GM21723 (cell line): ENCODE results near the gene SLC9A6.
"Not testable (repeated sequence)": the region's sequence is repeated elsewhere in the genome, so short reads cannot be mapped to it uniquely, and the experiment has no call there.

Experiments used
- ATAC-seq: cut with Tn5 transposase; IDR thresholded peaks from one replicate; pipeline ENCODE4 v1.9.1; 2021; ENCODE audit warnings: mild to moderate bottlenecking, moderate library complexity; ENCODE audit not compliant: unreplicated experiment

SLC9A6 gene

DNA sequence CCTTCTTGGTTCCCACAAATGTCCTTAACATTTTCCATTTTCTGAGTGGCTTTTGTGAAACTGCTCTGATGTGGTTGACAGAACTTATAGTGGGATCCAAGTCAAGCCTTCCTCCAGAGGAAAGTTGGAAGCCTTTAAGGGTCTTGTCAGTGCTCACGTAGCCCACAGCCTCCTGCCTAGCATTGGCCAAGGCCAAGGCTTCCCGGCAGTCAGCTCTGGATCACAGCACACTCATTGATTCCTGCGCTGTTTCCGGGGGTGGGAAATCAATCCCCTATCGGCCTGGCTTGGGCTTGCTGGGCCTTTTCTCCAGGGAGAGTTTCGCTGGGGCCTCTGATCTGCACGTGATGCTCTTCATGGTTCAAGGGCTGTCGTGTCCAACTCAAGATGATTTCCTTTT lies 76.1 kb downstream of the SLC9A6 start:
- ATAC-seq = no peak

DNA sequence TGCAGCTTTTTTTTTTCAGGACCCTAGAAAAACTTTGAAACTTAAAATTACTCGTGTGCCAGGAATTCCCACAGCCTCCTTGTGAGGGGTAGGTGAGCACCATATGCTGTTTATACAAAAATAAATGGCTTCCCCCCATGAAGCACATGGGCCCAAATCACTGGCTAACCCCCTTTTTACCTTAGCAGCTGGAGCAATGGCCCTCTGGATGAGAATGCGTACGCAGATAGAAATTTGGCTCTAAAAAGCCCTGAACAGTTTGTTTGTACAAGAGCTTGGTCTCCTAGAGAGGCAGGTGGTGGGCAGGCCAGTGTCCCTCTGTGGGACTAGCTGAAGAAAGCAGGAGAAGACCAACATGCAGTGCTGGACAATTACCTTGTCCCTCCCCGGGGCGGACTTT lies 76.5 kb downstream of the SLC9A6 start:
- no peak for ATAC-seq

DNA sequence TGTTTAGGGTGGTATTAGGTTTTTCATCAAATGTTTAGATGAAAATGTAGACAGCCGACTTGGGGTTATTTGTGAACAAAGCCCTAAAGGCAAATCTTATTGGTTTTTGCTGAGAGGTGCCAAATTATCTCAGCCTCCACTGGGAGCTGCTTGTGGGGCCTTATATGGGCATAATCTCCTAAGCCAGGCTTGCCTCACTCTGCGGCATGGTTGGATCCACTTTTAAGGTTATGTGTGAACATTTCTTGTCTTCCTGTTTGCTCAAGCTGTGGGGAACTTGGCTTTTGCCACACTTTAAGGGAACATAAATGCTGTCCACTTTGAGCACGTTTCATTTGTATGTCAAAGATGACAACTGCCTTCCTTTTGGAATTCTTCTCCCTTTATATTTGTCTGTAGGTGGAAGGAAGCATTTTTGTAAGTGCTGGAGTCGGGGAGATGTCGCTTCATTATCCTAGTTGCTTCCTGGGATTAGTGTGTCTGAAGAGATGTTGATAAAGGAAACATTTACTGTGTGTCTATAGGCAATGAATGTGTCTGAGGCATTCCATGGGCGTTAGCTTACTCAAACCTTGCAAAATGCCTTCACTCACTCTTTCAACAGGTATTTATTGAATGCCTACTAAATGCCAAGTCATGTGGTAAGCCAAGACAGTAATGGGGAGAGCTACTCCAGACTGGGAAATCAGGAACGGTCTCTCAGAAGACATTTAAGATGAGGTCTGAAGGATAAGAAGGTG lies 78.3 kb downstream of the SLC9A6 start:
- ATAC-seq = no peak

DNA sequence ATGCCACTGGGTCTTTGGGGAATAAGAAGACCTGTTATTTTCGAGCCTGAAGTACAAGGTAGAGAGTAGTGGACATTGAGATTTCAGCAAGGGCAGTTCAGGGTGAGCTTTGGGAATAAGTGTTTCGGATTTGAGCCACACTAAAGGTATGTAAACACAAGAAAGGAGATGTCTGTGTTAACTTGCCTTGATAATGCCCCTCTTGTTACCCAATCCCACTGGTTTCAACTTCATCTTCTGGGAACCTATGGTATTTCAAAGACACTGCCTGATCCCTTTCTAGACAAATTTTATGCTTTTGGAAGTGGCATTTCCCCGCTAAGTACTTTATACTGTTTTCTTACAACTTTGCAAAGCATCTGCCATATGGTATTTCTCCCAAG lies 79.4 kb downstream of the SLC9A6 start:
- no peak for ATAC-seq

DNA sequence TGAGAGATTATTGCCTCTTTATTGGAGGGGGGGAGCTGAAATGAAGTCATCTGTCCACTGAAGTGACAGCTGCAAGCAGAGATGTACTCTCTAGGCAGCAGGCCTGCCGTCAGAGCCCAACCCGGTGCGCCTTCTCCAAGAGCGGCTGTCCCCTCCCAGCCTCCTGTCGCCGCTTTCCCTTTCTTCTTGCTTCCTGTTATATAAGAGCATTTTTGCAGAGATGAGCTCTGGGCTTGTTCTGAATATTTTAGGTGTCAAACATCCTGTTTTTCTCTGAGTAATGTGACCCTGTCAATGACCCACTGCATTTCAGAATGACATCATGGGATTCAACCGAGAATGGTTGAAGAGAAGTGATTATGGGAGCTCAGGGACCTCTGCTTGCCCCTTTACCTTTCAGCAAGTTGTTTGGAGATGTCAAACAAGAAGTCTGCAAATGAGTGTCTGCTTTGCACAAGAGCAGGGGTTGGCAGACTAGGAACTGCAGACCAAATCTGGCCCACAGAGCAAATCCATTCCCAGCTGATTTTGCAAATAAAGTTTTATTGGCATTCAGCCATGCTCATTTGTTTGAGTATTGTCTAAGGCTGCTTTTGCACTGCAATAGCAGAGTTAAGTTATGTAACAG lies 79.9 kb downstream of the SLC9A6 start:
- no peak for ATAC-seq

DNA sequence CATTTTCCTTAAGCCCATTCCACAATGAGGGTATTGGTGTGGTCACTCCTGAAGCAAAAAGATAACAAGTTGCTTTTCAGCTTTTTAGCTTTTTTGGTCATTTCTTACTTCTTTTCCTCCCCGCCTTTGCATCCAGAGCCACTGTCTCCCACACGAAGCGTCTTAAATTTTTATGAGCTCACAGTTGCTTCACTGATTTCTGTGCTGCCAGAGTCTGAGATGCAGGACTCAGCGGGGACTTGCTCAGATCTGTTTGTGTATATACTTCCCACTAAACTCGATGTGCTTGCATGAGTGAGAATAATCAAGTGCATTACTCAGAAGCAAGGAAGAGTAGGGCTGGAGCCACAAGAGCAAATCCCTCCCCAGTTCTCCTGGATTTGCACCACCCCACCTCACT lies 81.9 kb downstream of the SLC9A6 start:
- ATAC-seq = no peak

DNA sequence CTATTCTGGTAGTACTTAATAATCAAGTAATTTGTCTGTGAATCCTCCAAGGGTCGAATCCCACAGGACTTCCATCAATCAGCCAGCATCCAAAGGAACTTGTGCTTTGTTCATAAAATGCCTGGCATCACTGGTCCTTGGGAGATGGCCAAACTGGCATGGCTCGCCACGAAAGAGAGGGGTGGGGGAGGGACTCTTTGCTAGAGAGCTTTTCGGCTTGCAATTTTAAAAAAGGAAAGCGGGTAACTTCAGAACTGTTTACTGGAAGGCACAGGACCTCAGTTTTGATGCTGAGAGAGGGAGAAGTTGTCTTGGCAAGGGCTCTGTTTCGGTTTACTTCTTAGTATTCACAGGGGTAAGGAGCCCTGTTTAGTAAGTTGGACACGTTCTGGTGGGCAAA lies 82.7 kb downstream of the SLC9A6 start:
- no peak for ATAC-seq

DNA sequence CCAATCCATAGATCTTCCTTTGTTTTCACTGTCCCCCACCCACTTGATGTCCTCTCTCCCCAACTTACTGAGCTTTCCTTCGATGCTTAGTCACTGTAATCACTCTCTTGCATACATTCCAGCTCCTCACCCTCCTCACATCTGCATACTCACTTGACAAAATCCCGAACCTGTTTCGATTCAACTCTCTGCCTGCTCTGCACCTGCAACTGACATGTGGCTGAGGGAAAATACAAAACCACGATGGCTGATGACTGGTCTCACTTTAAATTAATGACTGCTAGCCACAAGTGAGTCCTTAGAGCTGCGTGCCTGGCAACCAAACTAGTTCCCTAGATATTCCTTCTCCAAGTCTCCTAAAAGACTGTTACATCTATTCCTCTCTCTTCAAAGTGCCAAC lies 91.7 kb downstream of the SLC9A6 start:
- no peak for ATAC-seq

DNA sequence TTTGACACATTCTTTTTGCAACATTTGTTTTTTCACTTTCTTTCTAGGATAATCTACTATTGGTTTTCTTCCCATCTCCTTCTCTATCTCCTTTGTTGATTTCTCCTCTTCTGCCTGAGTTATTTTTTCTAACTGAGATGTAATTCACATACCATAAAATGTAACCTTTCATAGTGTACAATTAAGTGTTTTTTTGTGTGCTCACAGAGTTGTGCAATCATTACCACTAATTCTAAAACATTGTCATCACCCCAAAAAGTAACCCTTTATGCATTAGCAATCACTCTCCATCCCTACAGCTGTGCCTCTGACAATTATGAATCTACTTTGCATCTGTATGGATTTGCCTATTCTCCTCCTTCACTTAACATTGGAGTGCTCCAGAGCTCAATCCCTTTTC lies 95.5 kb downstream of the SLC9A6 start:
- ATAC-seq = no peak

DNA sequence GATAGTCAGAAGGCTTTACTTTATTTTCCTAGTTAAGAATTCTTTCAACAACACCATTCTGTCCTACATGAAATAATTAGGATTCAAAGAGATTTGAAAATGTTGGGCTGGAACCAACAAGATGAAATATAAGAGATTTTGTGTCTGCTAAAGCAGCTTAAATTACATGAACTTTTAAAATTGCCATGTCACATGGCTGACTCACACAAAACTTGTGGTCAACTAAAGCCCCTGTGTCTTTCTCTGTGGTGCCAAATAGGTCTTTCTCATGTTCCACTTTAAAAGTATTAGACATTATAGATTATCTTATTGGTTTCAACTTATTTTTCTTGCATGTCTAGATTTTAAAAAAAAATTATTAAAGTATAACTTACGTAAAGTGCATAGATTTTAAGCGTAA lies 101.3 kb downstream of the SLC9A6 start:
- no peak for ATAC-seq

DNA sequence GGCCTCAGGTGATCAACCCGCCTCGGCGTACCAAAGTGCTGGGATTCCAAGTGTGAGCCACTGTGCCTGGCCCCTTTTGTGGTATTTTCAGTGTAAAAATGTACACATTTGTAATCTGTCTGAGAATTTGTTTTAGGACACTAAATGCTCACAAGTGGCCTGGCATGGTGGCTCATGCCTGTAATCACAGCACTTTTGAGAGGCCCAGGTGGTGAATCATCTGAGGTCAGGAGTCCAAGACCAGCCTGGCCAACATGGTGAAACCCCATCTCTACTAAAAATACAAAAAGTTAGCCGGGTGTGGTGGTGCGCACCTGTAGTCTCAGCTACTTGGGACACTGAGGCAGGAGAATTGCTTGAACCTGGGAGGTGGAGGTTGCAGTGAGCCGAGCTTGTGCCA lies 106.7 kb downstream of the SLC9A6 start:
- not testable (repeated sequence) for ATAC-seq

DNA sequence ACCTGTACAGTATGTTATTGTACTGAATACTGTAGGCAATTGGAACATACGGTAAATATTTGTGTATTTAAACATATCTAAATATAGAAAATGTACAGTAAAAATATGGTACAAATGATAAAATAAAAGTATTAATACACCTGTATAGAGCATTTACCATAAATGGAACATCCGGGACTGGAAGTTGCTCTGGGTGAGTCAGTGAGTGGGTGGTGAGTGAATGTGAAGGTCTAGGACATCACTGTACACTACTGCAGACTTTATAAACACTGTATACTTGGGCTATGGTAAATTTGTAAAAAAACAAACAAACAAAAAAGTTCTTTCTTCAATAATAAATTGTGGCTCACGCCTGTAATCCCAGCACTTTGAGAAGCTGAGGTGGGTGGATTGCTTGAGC lies 109.7 kb downstream of the SLC9A6 start:
- ATAC-seq = no peak
